H1 (cell line): ENCODE results near the gene SLC46A3. TPM values are rescaled to one million over a fixed set of nuclear protein-coding genes. Genes with fewer than 3 reads are reported as not detected.

Experiments
- CTCF ChIA-PET: fragments of 300-600 bp; sonication (Branson Sonifier 250); formaldehyde crosslinking; loops from one replicate; lab custom pipeline; 2021; ENCODE audit not compliant: partially characterized antibody; lab: Charles Lee
- POLR2A ChIA-PET: fragments of 300-600 bp; sonication (Branson Sonifier 250); formaldehyde crosslinking; loops from one replicate; lab custom pipeline; 2021; ENCODE audit warnings: inconsistent platforms; ENCODE audit not compliant: partially characterized antibody; lab: Charles Lee
- DNase-seq, 2 experiments: peaks; one replicate each; pipeline versions ENCODE4 v3.0.0 to v3.0.0-alpha.2; 2010 to 2022; ENCODE audit warnings: low spot score in 2 of 2, low read depth in 1 of 2, mixed read lengths in 1 of 2
- FAIRE-seq: peaks from 2 replicates; lab custom pipeline; 2011; peaks lifted over from hg19 to GRCh38; lab: Jason Lieb, UNC
- H2AFZ ChIP-seq: 2 replicates; pipeline ENCODE4 v1.8.1; 2012; ENCODE audit warnings: low read length, inconsistent platforms
- H2AK5ac ChIP-seq: 2 replicates; pipeline ENCODE4 v1.6.1; 2013; ENCODE audit warnings: low read depth, low read length
- H2BK120ac ChIP-seq: replicated peaks from 2 replicates; pipeline ENCODE3; 2013; ENCODE audit warnings: low read depth, low read length, inconsistent platforms
- H2BK12ac ChIP-seq: 2 replicates; pipeline ENCODE4 v1.6.1; 2013; ENCODE audit warnings: low read depth, low read length
- H2BK15ac ChIP-seq: 2 replicates; pipeline ENCODE4 v1.6.1; 2013; ENCODE audit warnings: low read length
- H2BK20ac ChIP-seq: 2 replicates; pipeline ENCODE4 v1.6.1; 2013; ENCODE audit warnings: low read length
- H2BK5ac ChIP-seq: 2 replicates; pipeline ENCODE4 v1.6.1; 2013; ENCODE audit warnings: low read depth, low read length
- H3K14ac ChIP-seq: 2 replicates; pipeline ENCODE4 v1.6.1; 2013; ENCODE audit warnings: inconsistent platforms; ENCODE audit not compliant: insufficient read length
- H3K18ac ChIP-seq: 2 replicates; pipeline ENCODE4 v1.6.1; 2013; ENCODE audit warnings: low read length; ENCODE audit errors: extremely low read depth
- H3K23ac ChIP-seq: 2 replicates; pipeline ENCODE4 v1.6.1; 2013; ENCODE audit warnings: inconsistent platforms; ENCODE audit not compliant: insufficient read length
- H3K23me2 ChIP-seq: 2 replicates; pipeline ENCODE4 v1.6.1; 2013; ENCODE audit warnings: low read depth, low read length
- H3K27ac ChIP-seq: 2 replicates; pipeline ENCODE4 v1.6.1; 2011; ENCODE audit warnings: low read depth, low read length, inconsistent platforms
- H3K27me3 ChIP-seq, 4 experiments: replicated peaks in 1 of 4; 1 replicate in 1 of 4; 2 replicates in 3 of 4; pipeline versions ENCODE4 v1.6.1 to v1.8.1; 2011 to 2013; ENCODE audit warnings: low read length in 3 of 4, mild to moderate bottlenecking in 3 of 4, inconsistent platforms in 2 of 4, mixed read lengths in 2 of 4, moderate library complexity in 1 of 4; ENCODE audit not compliant: control insufficient read depth in 3 of 4, insufficient read depth in 3 of 4; ENCODE audit errors: extremely low read depth in 1 of 4
- H3K36me3 ChIP-seq, 4 experiments: 2 replicates each; pipeline versions ENCODE4 v1.6.1 to v1.8.1; 2011 to 2013; ENCODE audit warnings: mild to moderate bottlenecking in 4 of 4, low read length in 3 of 4, moderate library complexity in 2 of 4, control low read depth in 1 of 4, inconsistent platforms in 1 of 4; ENCODE audit not compliant: insufficient read depth in 4 of 4, control insufficient read depth in 2 of 4
- H3K4ac ChIP-seq: replicated peaks from 2 replicates; pipeline ENCODE3; 2013; ENCODE audit warnings: low read length, low read depth, mixed read lengths, inconsistent platforms; ENCODE audit not compliant: insufficient read length
- H3K4me1 ChIP-seq, 4 experiments: replicated peaks in 1 of 4; 1 replicate in 1 of 4; 2 replicates in 3 of 4; pipeline versions ENCODE4 v1.6.1 to v1.8.1; 2011 to 2013; ENCODE audit warnings: low read length in 3 of 4, inconsistent platforms in 2 of 4, mixed read lengths in 1 of 4; ENCODE audit not compliant: insufficient read depth in 4 of 4, control insufficient read depth in 3 of 4
- H3K4me2 ChIP-seq, 2 experiments: 2 replicates each; pipeline versions ENCODE4 v1.6.1 to v1.8.1; 2011 to 2013; ENCODE audit warnings: low read depth in 2 of 2, low read length in 2 of 2, control low read depth in 1 of 2, inconsistent platforms in 1 of 2, mild to moderate bottlenecking in 1 of 2; ENCODE audit not compliant: insufficient read depth in 1 of 2
- H3K4me3 ChIP-seq, 4 experiments: fragments of 200-600, 300-600 bp in 1 of 4; sonication (generic), shearing (Covaris generic), sonication (Bioruptor Twin) in 1 of 4; 2 replicates each; pipeline versions ENCODE4 v1.5.1 to v1.8.1; 2011 to 2016; ENCODE audit warnings: low read length in 4 of 4, low read depth in 3 of 4, control low read depth in 2 of 4, inconsistent platforms in 2 of 4, mild to moderate bottlenecking in 2 of 4, mixed read lengths in 1 of 4, moderate library complexity in 1 of 4; ENCODE audit not compliant: insufficient read depth in 2 of 4; ENCODE audit errors: extremely low read depth in 1 of 4
- H3K56ac ChIP-seq: replicated peaks from 2 replicates; pipeline ENCODE3; 2013; ENCODE audit warnings: low read depth, mild to moderate bottlenecking, mixed read lengths, low read length, inconsistent platforms; ENCODE audit not compliant: insufficient read length
- H3K79me1 ChIP-seq: 2 replicates; pipeline ENCODE4 v1.6.1; 2013; ENCODE audit warnings: low read depth, low read length, control low read depth
- H3K79me2 ChIP-seq, 2 experiments: 2 replicates each; pipeline versions ENCODE4 v1.6.1 to v1.8.1; 2012 to 2013; ENCODE audit warnings: low read length in 2 of 2, mild to moderate bottlenecking in 2 of 2, inconsistent platforms in 1 of 2; ENCODE audit not compliant: insufficient read depth in 2 of 2, control insufficient read depth in 1 of 2
- H3K9ac ChIP-seq, 4 experiments: replicated peaks in 1 of 4; 1 replicate in 1 of 4; 2 replicates in 3 of 4; pipeline versions ENCODE4 v1.6.1 to v1.8.1; 2011 to 2013; ENCODE audit warnings: low read depth in 3 of 4, low read length in 3 of 4, control low read depth in 2 of 4, mild to moderate bottlenecking in 2 of 4, moderate library complexity in 2 of 4, inconsistent platforms in 1 of 4; ENCODE audit errors: extremely low read depth in 1 of 4
- H3K9me3 ChIP-seq, 2 experiments: 2 replicates each; pipeline versions ENCODE4 v1.6.1 to v1.8.1; 2012 to 2013; ENCODE audit warnings: mild to moderate bottlenecking in 2 of 2, moderate library complexity in 2 of 2, control low read depth in 1 of 2, inconsistent platforms in 1 of 2, low read depth in 1 of 2, low read length in 1 of 2, mixed read lengths in 1 of 2; ENCODE audit not compliant: insufficient read depth in 2 of 2
- H4K20me1 ChIP-seq, 2 experiments: replicated peaks in 1 of 2; 2 replicates each; pipeline versions ENCODE3 to v1.8.1; 2011 to 2013; ENCODE audit warnings: inconsistent platforms in 2 of 2, low read length in 2 of 2, mild to moderate bottlenecking in 1 of 2; ENCODE audit not compliant: insufficient read depth in 2 of 2, control insufficient read depth in 1 of 2
- H4K5ac ChIP-seq: 2 replicates; pipeline ENCODE4 v1.6.1; 2013; ENCODE audit warnings: low read length, low read depth, mixed read lengths, inconsistent platforms; ENCODE audit not compliant: insufficient read length
- H4K8ac ChIP-seq: 2 replicates; pipeline ENCODE4 v1.8.0; 2013; ENCODE audit warnings: mild to moderate bottlenecking, moderate library complexity, low read length, inconsistent platforms; ENCODE audit not compliant: insufficient read depth; ENCODE audit errors: extremely low read depth
- H4K91ac ChIP-seq: replicated peaks from 2 replicates; pipeline ENCODE3; 2013; ENCODE audit warnings: low read length, mixed read lengths, inconsistent platforms; ENCODE audit not compliant: insufficient read length
- BRCA1 ChIP-seq: IDR thresholded peaks from 2 replicates; pipeline ENCODE4 v1.6.1; 2012; ENCODE audit warnings: low read depth, low read length, improper control_type of control experiment
- FOSL1 ChIP-seq: IDR thresholded peaks from 2 replicates; pipeline ENCODE4 v1.6.1; 2011; ENCODE audit warnings: mild to moderate bottlenecking, low read depth, low read length, moderate library complexity; ENCODE audit not compliant: insufficient read depth
- GABPA ChIP-seq: IDR thresholded peaks from 2 replicates; pipeline ENCODE4 v1.6.1; 2011; ENCODE audit warnings: mild to moderate bottlenecking, low read length, moderate library complexity, borderline replicate concordance; ENCODE audit not compliant: insufficient read depth
- HDAC6 ChIP-seq: IDR thresholded peaks from one replicate; pipeline ENCODE4 v1.7.1; 2012; ENCODE audit warnings: low read depth, mild to moderate bottlenecking, inconsistent platforms, low read length, moderate library complexity
- JUN ChIP-seq: IDR thresholded peaks from 2 replicates; pipeline ENCODE4 v1.6.1; 2011; ENCODE audit warnings: low read depth, mild to moderate bottlenecking, improper control_type of control experiment, low read length
- JUND ChIP-seq: IDR thresholded peaks from 2 replicates; pipeline ENCODE4 v1.6.1; 2011; ENCODE audit warnings: mild to moderate bottlenecking, improper control_type of control experiment, low read length
- PHF8 ChIP-seq: fragments of 200-600 bp; sonication (generic); conservative IDR thresholded peaks from 2 replicates; pipeline ENCODE4 v1.7.1; 2012; ENCODE audit warnings: low read depth, mild to moderate bottlenecking, inconsistent platforms, low read length, moderate library complexity
- SAP30 ChIP-seq: fragments of 300-600 bp; sonication (generic); IDR thresholded peaks from 2 replicates; pipeline ENCODE4 v1.7.1; 2012; ENCODE audit warnings: low read length, moderate library complexity, mild to moderate bottlenecking, inconsistent platforms; ENCODE audit not compliant: insufficient read depth, insufficient replicate concordance
- SIN3A ChIP-seq, 2 experiments: IDR thresholded peaks in 1 of 2; conservative IDR thresholded peaks in 1 of 2; 2 replicates each; pipeline ENCODE4 v1.6.1; 2011 to 2012; ENCODE audit warnings: low read length in 2 of 2, improper control_type of control experiment in 1 of 2, low read depth in 1 of 2, mild to moderate bottlenecking in 1 of 2
- SP4 ChIP-seq: IDR thresholded peaks from 2 replicates; pipeline ENCODE4 v1.6.1; 2012; ENCODE audit warnings: low read length, inconsistent platforms
- WGBS, 2 experiments: shearing (Covaris generic) in 1 of 2; methylation state at CpG; one replicate each; pipeline versions ENCODE4 v1.1.6 to v1.1.7; 2013 to 2015; ENCODE audit warnings: low lambda C conversion rate in 2 of 2, mixed read lengths in 2 of 2, inconsistent platforms in 1 of 2, low coverage in 1 of 2, missing lambda C conversion rate in 1 of 2; ENCODE audit not compliant: insufficient replicate concordance in 2 of 2, insufficient coverage in 1 of 2, insufficient read length in 1 of 2; ENCODE audit errors: extremely low coverage in 1 of 2, missing lambda C conversion rate in 1 of 2; 5-methylcytosine and 5-hydroxymethylcytosine counted together
- polyA plus RNA-seq, 7 experiments: library from polyadenylated mRNA; depleted of rRNA in 3 of 7; stranded (reverse) in 5 of 7; unstranded in 2 of 7; fragments of >200 nt in 5 of 7; fragments of 200-250 nt in 2 of 7; gene quantifications; 1 replicate in 5 of 7; 2 replicates in 1 of 7; 4 replicates in 1 of 7; pipeline versions ENCODE4 v1.2.1 to v1.2.3, GENCODE V29; 2011 to 2013; ENCODE audit warnings: missing spikeins in 2 of 7, mixed read lengths in 2 of 7
- total RNA-seq: library from RNA; stranded (reverse); fragmentation: NEBNext Ultra II Directional; extraction: Animal tissue kit (Norgen Biotek cat#: 25700); gene quantifications from 2 replicates; pipeline ENCODE4 v1.2.1, GENCODE V29; 2021
- TF ChIP-seq, protein P1 (sequence below), 3 experiments: IDR thresholded peaks; 1 replicate in 2 of 3; 2 replicates in 1 of 3; pipeline versions ENCODE4 v1.5.1 to v1.6.1; 2011; ENCODE audit warnings: low read length in 3 of 3, mild to moderate bottlenecking in 3 of 3, inconsistent platforms in 2 of 3, low read depth in 1 of 3, moderate library complexity in 1 of 3; ENCODE audit not compliant: insufficient read depth in 1 of 3; ENCODE audit errors: control extremely low read depth in 1 of 3

The SLC46A3 gene
- total and polyA plus RNA-seq, 2 of the 8 experiments (the other 6 are each of a cell fraction or from before 2014, with no cell fraction given) = 0.39 to 0.67 TPM

DNA sequence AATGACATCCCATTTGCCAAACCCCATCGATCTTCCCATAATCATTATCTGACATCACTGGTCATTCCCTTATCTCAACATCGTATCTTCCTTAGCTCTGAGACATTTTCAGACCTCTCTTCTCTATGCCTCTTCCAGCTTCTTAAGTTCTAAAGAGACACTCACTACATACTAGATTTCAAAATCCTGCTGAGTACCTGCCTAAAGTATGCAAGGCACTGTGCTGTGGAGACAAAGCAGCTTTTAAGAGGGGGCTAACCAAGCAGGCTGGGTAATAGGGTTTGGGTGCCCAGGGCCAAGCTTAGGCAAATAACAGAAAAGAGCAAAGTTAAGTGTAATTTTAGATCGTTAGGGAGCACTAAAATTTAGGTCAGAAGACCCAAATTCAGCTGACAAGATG, 63.2 kb downstream of the SLC46A3 start:
- H3K23ac ChIP-seq = no peak overlapping the region
- H3K9me3 ChIP-seq = no peaks in the 10 kb centered on the region
- H3K18ac ChIP-seq = no peak overlapping the region
- no peak overlapping the region for H3K27ac ChIP-seq
- H3K4ac ChIP-seq = no peak overlapping the region
- no peaks in the 10 kb centered on the region; a peak in 1 of 8 replicates for H3K36me3 ChIP-seq
- no peaks in the 10 kb centered on the region for H3K27me3 ChIP-seq
- no peak for DNase-seq
- H3K79me2 ChIP-seq = peaks cover 19 to 49% of the 10 kb centered on the region in 2 experiments
- H3K56ac ChIP-seq = no peak overlapping the region
- H4K5ac ChIP-seq = no peak overlapping the region
- FAIRE-seq = no peak
- H4K8ac ChIP-seq = no peak overlapping the region
- H2BK15ac ChIP-seq = no peak overlapping the region
- POLR2A ChIA-PET = interaction anchor here (1.1 to 1.4 kb wide), 2 partner anchors 19 to 160 kb away, joined by 3 read pairs; no protein-coding TSS in a partner anchor
- peaks cover 2 to 5% of the 10 kb centered on the region in 2 experiments for H4K20me1 ChIP-seq
- no peaks in the 10 kb centered on the region for H3K23me2 ChIP-seq
- 79% methylated on average over 3 of the region's 3 CpGs; no CpG with 5 or more reads in 1 of the 2 experiments for WGBS, 2 experiments
- H4K91ac ChIP-seq = no peak overlapping the region
- no peak overlapping the region for H3K4me2 ChIP-seq
- no peak overlapping the region for H2BK12ac ChIP-seq
- peaks cover 3 to 12% (median 7%) of the 10 kb centered on the region in 4 experiments; a peak in 6 of 7 replicates for H3K4me1 ChIP-seq
- no peak overlapping the region for H2BK20ac ChIP-seq
- H3K9ac ChIP-seq = no peak overlapping the region
- no peak overlapping the region; the same call in 1 of the 2 replicates for H2BK5ac ChIP-seq
- CTCF ChIA-PET = interaction anchor here (0.9 to 2.8 kb wide), 10 partner anchors 10 to 203 kb away, joined by 3 to 11 read pairs (median 3); no protein-coding TSS in a partner anchor
- H2BK120ac ChIP-seq = no peak overlapping the region
- no peak overlapping the region for H3K4me3 ChIP-seq
- no peak overlapping the region for H3K14ac ChIP-seq
- H2AK5ac ChIP-seq = no peak overlapping the region
- H3K79me1 ChIP-seq = peaks cover 3% of the 10 kb centered on the region
- H2AFZ ChIP-seq = no peak overlapping the region
- no peak for TF ChIP-seq HDAC6
- no peak for TF ChIP-seq PHF8
- TF ChIP-seq SAP30 = no peak
- TF ChIP-seq BRCA1 = no peak
- no peak for TF ChIP-seq SP4
- no peak for TF ChIP-seq GABPA
- TF ChIP-seq, protein P1, sequence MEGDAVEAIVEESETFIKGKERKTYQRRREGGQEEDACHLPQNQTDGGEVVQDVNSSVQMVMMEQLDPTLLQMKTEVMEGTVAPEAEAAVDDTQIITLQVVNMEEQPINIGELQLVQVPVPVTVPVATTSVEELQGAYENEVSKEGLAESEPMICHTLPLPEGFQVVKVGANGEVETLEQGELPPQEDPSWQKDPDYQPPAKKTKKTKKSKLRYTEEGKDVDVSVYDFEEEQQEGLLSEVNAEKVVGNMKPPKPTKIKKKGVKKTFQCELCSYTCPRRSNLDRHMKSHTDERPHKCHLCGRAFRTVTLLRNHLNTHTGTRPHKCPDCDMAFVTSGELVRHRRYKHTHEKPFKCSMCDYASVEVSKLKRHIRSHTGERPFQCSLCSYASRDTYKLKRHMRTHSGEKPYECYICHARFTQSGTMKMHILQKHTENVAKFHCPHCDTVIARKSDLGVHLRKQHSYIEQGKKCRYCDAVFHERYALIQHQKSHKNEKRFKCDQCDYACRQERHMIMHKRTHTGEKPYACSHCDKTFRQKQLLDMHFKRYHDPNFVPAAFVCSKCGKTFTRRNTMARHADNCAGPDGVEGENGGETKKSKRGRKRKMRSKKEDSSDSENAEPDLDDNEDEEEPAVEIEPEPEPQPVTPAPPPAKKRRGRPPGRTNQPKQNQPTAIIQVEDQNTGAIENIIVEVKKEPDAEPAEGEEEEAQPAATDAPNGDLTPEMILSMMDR (IDR thresholded peaks at IDR 0.05; ENCODE audit: control extremely low read depth in 1 of 3, insufficient read depth in 1 of 3, low read depth in 1 of 3, low read length in 3 of 3) = no peak
- TF ChIP-seq FOSL1 = no peak
- no peak for TF ChIP-seq JUN
- TF ChIP-seq SIN3A (conservative IDR thresholded peaks at IDR 0.05 in 1 of 2, IDR thresholded peaks at IDR 0.05 in 1 of 2; ENCODE audit: low read depth in 1 of 2, low read length in 2 of 2) = no peak
- TF ChIP-seq JUND = no peak
